Panc1 (cell line): ENCODE data around the gene PRXL2B. TPM values are rescaled to one million over a fixed set of nuclear protein-coding genes. Genes with fewer than 3 reads are reported as not detected.

Experiments used
- ATAC-seq: fragments of 200-7000 bp; cut with Tn5 transposase; 2 replicates; pipeline ENCODE4 v1.9.1; 2020; ENCODE audit warnings: mild to moderate bottlenecking, moderate library complexity
- BruUV-seq: library from RNA; stranded (reverse); fragments of 400-500 nt; replicated peaks from 2 replicates; lab custom pipeline; 2021; lab: Mats Ljungman, UMichigan
- CTCF ChIA-PET: fragments of 300-600 bp; sonication (Branson Sonifier 250); formaldehyde crosslinking; loops from one replicate; lab custom pipeline; 2022; ENCODE audit warnings: antibody characterized with exemption; lab: Charles Lee
- POLR2A ChIA-PET: fragments of 300-600 bp; sonication (Branson Sonifier 250); formaldehyde crosslinking; loops from one replicate; lab custom pipeline; 2022; ENCODE audit warnings: antibody characterized with exemption; lab: Charles Lee
- DNase-seq: peaks from one replicate; pipeline ENCODE4 v3.0.0-alpha.2; 2010; ENCODE audit warnings: low read depth, low spot score
- H3K27ac ChIP-seq: 2 replicates; pipeline ENCODE4 v1.5.1; 2011; ENCODE audit warnings: mild to moderate bottlenecking, low read length, inconsistent platforms
- H3K27me3 ChIP-seq: fragments of 200-500 bp; sonication (Bioruptor generic); 2 replicates; pipeline ENCODE4 v1.6.0; 2014; ENCODE audit warnings: low read length, inconsistent platforms; ENCODE audit not compliant: control insufficient read depth, insufficient read depth
- H3K36me3 ChIP-seq: fragments of 200-500 bp; sonication (Bioruptor generic); 2 replicates; pipeline ENCODE4 v1.5.1; 2014; ENCODE audit warnings: inconsistent platforms, mild to moderate bottlenecking, low read length, moderate library complexity; ENCODE audit not compliant: control insufficient read depth, insufficient read depth
- H3K4me1 ChIP-seq: 2 replicates; pipeline ENCODE4 v1.5.1; 2011; ENCODE audit warnings: inconsistent platforms, mild to moderate bottlenecking, low read length, moderate library complexity; ENCODE audit not compliant: control insufficient read depth, insufficient read depth
- H3K4me3 ChIP-seq, 2 experiments: 2 replicates each; pipeline ENCODE4 v1.5.1; 2011 to 2012; ENCODE audit warnings: low read depth in 2 of 2, low read length in 2 of 2, mild to moderate bottlenecking in 2 of 2, inconsistent platforms in 1 of 2, moderate library complexity in 1 of 2
- H3K9me3 ChIP-seq: fragments of 200-500 bp; sonication (Bioruptor generic); 2 replicates; pipeline ENCODE4 v1.5.1; 2014; ENCODE audit warnings: low read depth, mild to moderate bottlenecking, inconsistent platforms, low read length, moderate library complexity; ENCODE audit not compliant: control insufficient read depth, insufficient read depth
- CTCF ChIP-seq: fragments of 450-650 bp; IDR thresholded peaks from 2 replicates; pipeline ENCODE4 v1.5.1; 2017; ENCODE audit warnings: mild to moderate bottlenecking
- POLR2AphosphoS5 ChIP-seq: IDR thresholded peaks from 2 replicates; pipeline ENCODE4 v1.6.1; 2012; ENCODE audit warnings: mild to moderate bottlenecking, low read depth, low read length, moderate library complexity
- SIN3A ChIP-seq: IDR thresholded peaks from 2 replicates; pipeline ENCODE4 v1.6.1; 2012; ENCODE audit warnings: low read depth, mild to moderate bottlenecking, low read length, moderate library complexity, borderline replicate concordance; ENCODE audit not compliant: insufficient read depth
- TCF7L2 ChIP-seq: IDR thresholded peaks from 2 replicates; pipeline ENCODE4 v1.6.1; 2011; ENCODE audit warnings: mild to moderate bottlenecking, low read depth, low read length, inconsistent platforms
- in situ Hi-C: cut with HindIII; loops from 2 replicates; pipeline ENCODE4 v1.10.0; 2016; ENCODE audit warnings: low sequenced_read_pairs, low pct_unique_long_range_greater_than_20kb
- intact Hi-C: fragments of 100-400 bp; cut with micrococcal nuclease; formaldehyde crosslinking; loops from one replicate; pipeline ENCODE4 v1.10.0; 2022; ENCODE audit not compliant: unreplicated experiment
- total RNA-seq: library from RNA; stranded (reverse); gene quantifications from one replicate; pipeline ENCODE4 v1.2.1, GENCODE V29; 2021; ENCODE audit not compliant: unreplicated experiment
- TF ChIP-seq, protein P1 (sequence below), 2 experiments: IDR thresholded peaks; 2 replicates each; pipeline ENCODE4 v1.6.1; 2011 to 2012; ENCODE audit warnings: low read depth in 2 of 2, control low read depth in 1 of 2, low read length in 1 of 2, mild to moderate bottlenecking in 1 of 2, moderate library complexity in 1 of 2; ENCODE audit not compliant: insufficient read depth in 1 of 2

Gene PRXL2B
- total RNA-seq, 1 experiment from 2014 or later: 17.0 TPM

- ATAC-seq: no peak
- in situ Hi-C loops: no loop called here
Measured at GRCh38 chr1:2639607-2640521, 53.3 kb downstream of the PRXL2B start.

DNA sequence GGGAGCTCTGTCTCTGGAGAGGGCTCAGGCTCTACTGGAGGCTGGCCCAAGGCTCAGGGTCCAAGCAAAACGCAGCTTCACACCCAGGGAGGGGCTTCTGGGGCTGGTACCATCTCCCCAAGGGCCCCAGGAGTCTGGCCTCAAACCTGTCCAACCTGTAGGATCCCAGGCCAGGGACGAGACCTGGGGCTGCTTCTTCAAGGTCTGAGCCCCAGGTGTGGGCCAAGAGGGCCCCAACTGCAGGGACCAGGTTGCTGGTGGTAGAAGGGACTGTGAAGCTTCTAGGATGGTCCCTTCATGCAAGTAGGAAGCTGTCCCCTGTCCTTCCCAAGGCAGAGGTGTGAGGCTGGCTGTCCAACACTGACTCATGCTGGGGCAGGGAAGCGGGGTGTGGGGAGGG lies 54.0 kb downstream of the PRXL2B start:
- POLR2A ChIA-PET: no interaction called here
- Histone ChIP-seq H3K4me3 (no peak overlapping the region), H3K27me3 (no peaks in the 10 kb centered on the region), H3K9me3 (peaks cover 5% of the 10 kb centered on the region; the same call in 1 of the 2 replicates), H3K36me3 (no peaks in the 10 kb centered on the region), H3K27ac (no peak overlapping the region), H3K4me1 (peaks cover 6% of the 10 kb centered on the region; the same call in 1 of the 2 replicates)
- TF ChIP-seq, protein P1, sequence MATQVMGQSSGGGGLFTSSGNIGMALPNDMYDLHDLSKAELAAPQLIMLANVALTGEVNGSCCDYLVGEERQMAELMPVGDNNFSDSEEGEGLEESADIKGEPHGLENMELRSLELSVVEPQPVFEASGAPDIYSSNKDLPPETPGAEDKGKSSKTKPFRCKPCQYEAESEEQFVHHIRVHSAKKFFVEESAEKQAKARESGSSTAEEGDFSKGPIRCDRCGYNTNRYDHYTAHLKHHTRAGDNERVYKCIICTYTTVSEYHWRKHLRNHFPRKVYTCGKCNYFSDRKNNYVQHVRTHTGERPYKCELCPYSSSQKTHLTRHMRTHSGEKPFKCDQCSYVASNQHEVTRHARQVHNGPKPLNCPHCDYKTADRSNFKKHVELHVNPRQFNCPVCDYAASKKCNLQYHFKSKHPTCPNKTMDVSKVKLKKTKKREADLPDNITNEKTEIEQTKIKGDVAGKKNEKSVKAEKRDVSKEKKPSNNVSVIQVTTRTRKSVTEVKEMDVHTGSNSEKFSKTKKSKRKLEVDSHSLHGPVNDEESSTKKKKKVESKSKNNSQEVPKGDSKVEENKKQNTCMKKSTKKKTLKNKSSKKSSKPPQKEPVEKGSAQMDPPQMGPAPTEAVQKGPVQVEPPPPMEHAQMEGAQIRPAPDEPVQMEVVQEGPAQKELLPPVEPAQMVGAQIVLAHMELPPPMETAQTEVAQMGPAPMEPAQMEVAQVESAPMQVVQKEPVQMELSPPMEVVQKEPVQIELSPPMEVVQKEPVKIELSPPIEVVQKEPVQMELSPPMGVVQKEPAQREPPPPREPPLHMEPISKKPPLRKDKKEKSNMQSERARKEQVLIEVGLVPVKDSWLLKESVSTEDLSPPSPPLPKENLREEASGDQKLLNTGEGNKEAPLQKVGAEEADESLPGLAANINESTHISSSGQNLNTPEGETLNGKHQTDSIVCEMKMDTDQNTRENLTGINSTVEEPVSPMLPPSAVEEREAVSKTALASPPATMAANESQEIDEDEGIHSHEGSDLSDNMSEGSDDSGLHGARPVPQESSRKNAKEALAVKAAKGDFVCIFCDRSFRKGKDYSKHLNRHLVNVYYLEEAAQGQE (IDR thresholded peaks at IDR 0.05; ENCODE audit: insufficient read depth in 1 of 2, low read depth in 2 of 2, low read length in 1 of 2): no peak
- TF ChIP-seq SIN3A (no peak), CTCF (no peak), POLR2AphosphoS5 (no peak), TCF7L2 (no peak)
- intact Hi-C loops (no loop called here), in situ Hi-C loops (no loop called here)
- BruUV-seq: no TSS peak
- ATAC-seq: no peak
- CTCF ChIA-PET: no interaction called here
- no peak for DNase-seq

More at GRCh38 chr1:2639607-2640521, 53.3 kb downstream of the PRXL2B start:
- DNase-seq: no peak
- Histone ChIP-seq H3K4me3 (no peak overlapping the region), H3K4me1 (peaks cover 6% of the 10 kb centered on the region; the same call in 1 of the 2 replicates), H3K27ac (no peak overlapping the region), H3K36me3 (no peaks in the 10 kb centered on the region), H3K27me3 (no peaks in the 10 kb centered on the region), H3K9me3 (peaks cover 5% of the 10 kb centered on the region; the same call in 1 of the 2 replicates)
- POLR2A ChIA-PET: no interaction called here
- BruUV-seq: no TSS peak
- CTCF ChIA-PET: no interaction called here
- TF ChIP-seq TCF7L2 (no peak), CTCF (no peak), SIN3A (no peak), POLR2AphosphoS5 (no peak)
- TF ChIP-seq, protein P1 (IDR thresholded peaks at IDR 0.05; ENCODE audit: insufficient read depth in 1 of 2, low read depth in 2 of 2, low read length in 1 of 2): no peak
- intact Hi-C loops: no loop called here
